ENCODE data around the gene DEFB129. TPM values are rescaled to one million over a fixed set of nuclear protein-coding genes. Genes with fewer than 3 reads are reported as not detected.
"Not testable (repeated sequence)": the region's sequence is repeated elsewhere in the genome, so short reads cannot be mapped to it uniquely, and the experiment has no call there.

DEFB129 gene
- total and polyA plus RNA-seq, 7 experiments from 2014 or later: not detected

GRCh38 chr20:237929-238328 lies 10.9 kb downstream of the DEFB129 start:
- Mint-ChIP-seq H3K9me3 (no peaks in the 10 kb centered on the region), H3K27me3 (peaks cover 0 to 11% (median 0%) of the 10 kb centered on the region in 5 donors), H3K27ac (peak overlapping the region; percentile 77 to 94 (median 87)), H3K4me3 (peak overlapping the region; percentile 72 to 90 (median 83)), H3K4me1 (peaks cover 9 to 33% (median 27%) of the 10 kb centered on the region in 7 donors), H3K36me3 (no peaks in the 10 kb centered on the region)
- no peaks in the 10 kb centered on the region for H3K36me3 ChIP-seq (ENCODE audit: control insufficient read depth in 2 of 3, insufficient read depth in 3 of 3, low read length in 3 of 3)
- H3K27me3 ChIP-seq (ENCODE audit: control insufficient read depth in 2 of 2, insufficient read depth in 2 of 2, low read length in 2 of 2): no peaks in the 10 kb centered on the region
- ChIA-PET POLR2A (interaction anchor here (0.7 to 1.3 kb wide), 3 partner anchors 10 to 30 kb away, joined by 3 to 7 read pairs (median 4); partner anchors contain the start of gene DEFB129), CTCF (interaction anchor here (0.8 to 1.5 kb wide), 3 partner anchors 27 to 92 kb away, joined by 3 to 4 read pairs (median 3); no protein-coding TSS in a partner anchor)
- intact Hi-C loops (cut with micrococcal nuclease): no loop called here
- H3K4me1 ChIP-seq (ENCODE audit: control insufficient read depth in 2 of 2, insufficient read depth in 2 of 2, low read length in 2 of 2): peaks cover 0 to 21% of the 10 kb centered on the region in 2 donors
- no peaks in the 10 kb centered on the region for H3K9me3 ChIP-seq (ENCODE audit: control insufficient read depth in 2 of 3, low read length in 3 of 3)
- peak overlapping the region; percentile 21 for H3K4me3 ChIP-seq (ENCODE audit: low read length)
- DNase-seq (peak in 2 of 9 donors; percentile 9 to 18), ATAC-seq (peak; percentile 69)
- H3K27ac ChIP-seq (ENCODE audit: low read depth, low read length): peak overlapping the region; percentile 55

- H3K36me3 Mint-ChIP-seq: no peaks in the 10 kb centered on the region
- CTCF ChIA-PET: interaction anchor here (1.5 kb wide), 1 partner anchor 23 kb away, joined by 3 read pairs; no protein-coding TSS in a partner anchor
- Histone ChIP-seq H3K27me3 (ENCODE audit: control insufficient read depth in 2 of 2, insufficient read depth in 2 of 2, low read length in 2 of 2) (no peaks in the 10 kb centered on the region), H3K9me3 (ENCODE audit: control insufficient read depth in 2 of 3, low read length in 3 of 3) (no peaks in the 10 kb centered on the region), H3K27ac (ENCODE audit: low read depth, low read length) (no peak overlapping the region), H3K4me1 (ENCODE audit: control insufficient read depth in 2 of 2, insufficient read depth in 2 of 2, low read length in 2 of 2) (peaks cover 0 to 6% of the 10 kb centered on the region in 2 donors), H3K4me3 (ENCODE audit: low read length) (no peak overlapping the region), H3K36me3 (ENCODE audit: control insufficient read depth in 2 of 3, insufficient read depth in 3 of 3, low read length in 3 of 3) (no peaks in the 10 kb centered on the region)
- no peak overlapping the region for H3K27ac Mint-ChIP-seq
- H3K9me3 Mint-ChIP-seq: peaks cover 0 to 5% (median 0%) of the 10 kb centered on the region in 11 donors
- H3K4me1 Mint-ChIP-seq: peaks cover 0 to 11% (median 10%) of the 10 kb centered on the region in 7 donors
- intact Hi-C loops (cut with micrococcal nuclease): no loop called here
- ATAC-seq: no peak
- DNase-seq: no peak
- H3K4me3 Mint-ChIP-seq: no peak overlapping the region
- peaks cover 0 to 21% (median 0%) of the 10 kb centered on the region in 5 donors for H3K27me3 Mint-ChIP-seq
- POLR2A ChIA-PET: interaction anchor here (0.6 to 1.0 kb wide), 3 partner anchors 21 to 26 kb away, joined by 3 read pairs; no protein-coding TSS in a partner anchor
Measured at GRCh38 chr20:242905-243304, 15.8 kb downstream of the DEFB129 start.

GRCh38 chr20:251354-251753 lies 24.3 kb downstream of the DEFB129 start:
- ChIA-PET CTCF (no interaction called here), POLR2A (no interaction called here)
- ATAC-seq (no peak), DNase-seq (peak in 2 of 9 donors; percentile 3 to 10)
- Mint-ChIP-seq H3K27ac (peak overlapping the region in 6 of 9 donors; percentile 15 to 83 (median 50)), H3K9me3 (peaks cover 0 to 5% (median 0%) of the 10 kb centered on the region in 11 donors), H3K4me3 (peak overlapping the region in 4 of 10 donors; percentile 38 to 47 (median 40)), H3K27me3 (no peaks in the 10 kb centered on the region), H3K4me1 (peaks cover 0 to 21% (median 13%) of the 10 kb centered on the region in 7 donors), H3K36me3 (no peaks in the 10 kb centered on the region)
- Histone ChIP-seq H3K9me3 (ENCODE audit: control insufficient read depth in 2 of 3, low read length in 3 of 3) (no peaks in the 10 kb centered on the region), H3K36me3 (ENCODE audit: control insufficient read depth in 2 of 3, insufficient read depth in 3 of 3, low read length in 3 of 3) (no peaks in the 10 kb centered on the region), H3K27me3 (ENCODE audit: control insufficient read depth in 2 of 2, insufficient read depth in 2 of 2, low read length in 2 of 2) (no peaks in the 10 kb centered on the region), H3K27ac (ENCODE audit: low read depth, low read length) (no peak overlapping the region), H3K4me3 (ENCODE audit: low read length) (no peak overlapping the region), H3K4me1 (ENCODE audit: control insufficient read depth in 2 of 2, insufficient read depth in 2 of 2, low read length in 2 of 2) (peaks cover 0 to 4% of the 10 kb centered on the region in 2 donors)
- intact Hi-C loops (cut with micrococcal nuclease): no loop called here

- no peak overlapping the region for H3K27ac ChIP-seq (ENCODE audit: low read depth, low read length)
- Mint-ChIP-seq H3K4me3 (no peak overlapping the region), H3K27ac (peak overlapping the region in 2 of 9 donors; percentile 4 to 37), H3K36me3 (no peaks in the 10 kb centered on the region), H3K27me3 (peaks cover 0 to 5% (median 0%) of the 10 kb centered on the region in 5 donors), H3K4me1 (peaks cover 0 to 21% (median 13%) of the 10 kb centered on the region in 7 donors), H3K9me3 (no peaks in the 10 kb centered on the region)
- POLR2A ChIA-PET: no interaction called here
- no peaks in the 10 kb centered on the region for H3K9me3 ChIP-seq (ENCODE audit: control insufficient read depth in 2 of 3, low read length in 3 of 3)
- no peaks in the 10 kb centered on the region for H3K36me3 ChIP-seq (ENCODE audit: control insufficient read depth in 2 of 3, insufficient read depth in 3 of 3, low read length in 3 of 3)
- no peak overlapping the region for H3K4me3 ChIP-seq (ENCODE audit: low read length)
- no peak for DNase-seq
- intact Hi-C loops (cut with micrococcal nuclease): no loop called here
- H3K4me1 ChIP-seq (ENCODE audit: control insufficient read depth in 2 of 2, insufficient read depth in 2 of 2, low read length in 2 of 2): peaks cover 0 to 4% of the 10 kb centered on the region in 2 donors
- ATAC-seq: no peak
- H3K27me3 ChIP-seq (ENCODE audit: control insufficient read depth in 2 of 2, insufficient read depth in 2 of 2, low read length in 2 of 2): no peaks in the 10 kb centered on the region
- CTCF ChIA-PET: interaction anchor here (0.7 to 1.5 kb wide), 3 partner anchors 14 to 79 kb away, joined by 3 to 10 read pairs (median 3); no protein-coding TSS in a partner anchor
Measured at GRCh38 chr20:252801-253200, 25.7 kb downstream of the DEFB129 start.

GRCh38 chr20:253447-253846 lies 26.4 kb downstream of the DEFB129 start:
- H3K27me3 ChIP-seq (ENCODE audit: control insufficient read depth in 2 of 2, insufficient read depth in 2 of 2, low read length in 2 of 2); H3K36me3 ChIP-seq (ENCODE audit: control insufficient read depth in 2 of 3, insufficient read depth in 3 of 3, low read length in 3 of 3); intact Hi-C loops (cut with micrococcal nuclease); ATAC-seq; H3K9me3 ChIP-seq (ENCODE audit: control insufficient read depth in 2 of 3, low read length in 3 of 3); H3K36me3 Mint-ChIP-seq; DNase-seq; H3K4me1 ChIP-seq (ENCODE audit: control insufficient read depth in 2 of 2, insufficient read depth in 2 of 2, low read length in 2 of 2); H3K9me3 Mint-ChIP-seq; POLR2A ChIA-PET; H3K27ac ChIP-seq (ENCODE audit: low read depth, low read length); H3K4me3 Mint-ChIP-seq; H3K27me3 Mint-ChIP-seq; H3K4me3 ChIP-seq (ENCODE audit: low read length): not testable (repeated sequence)
- Mint-ChIP-seq H3K4me1 (peaks cover under 1 to 25% (median 18%) of the 10 kb centered on the region in 7 donors), H3K27ac (peak overlapping the region in 2 of 9 donors; percentile 4 to 20)
- CTCF ChIA-PET: interaction anchor here (0.7 to 1.5 kb wide), 2 partner anchors 13 to 45 kb away, joined by 3 to 10 read pairs; no protein-coding TSS in a partner anchor

- intact Hi-C loops (cut with micrococcal nuclease): no loop called here
Measured at GRCh38 chr20:257419-257818, 30.4 kb downstream of the DEFB129 start, which contains the start of gene DEFB132. Gene DEFB132, plus strand, starts transcription at chr20:257724. Its CDS starts 55 bp downstream, at chr20:257779.

More at GRCh38 chr20:257419-257818, 30.4 kb downstream of the DEFB129 start, which contains the start of gene DEFB132:
- H3K27ac ChIP-seq (ENCODE audit: low read depth, low read length): no peak within 1 kb of the TSS
- DNase-seq: no peak
- H3K27me3 Mint-ChIP-seq: peaks cover 0 to 9% (median 0%) of the 10 kb centered on the region in 5 donors
- ChIA-PET POLR2A (interaction anchor here (1.4 kb wide), 1 partner anchor 31 kb away, joined by 3 read pairs; no protein-coding TSS in a partner anchor), CTCF (interaction anchor here (1.0 to 2.7 kb wide), 3 partner anchors 9 to 73 kb away, joined by 3 to 17 read pairs (median 5); no protein-coding TSS in a partner anchor)
- no peak within 1 kb of the TSS for H3K4me3 Mint-ChIP-seq
- peak within 1 kb of the TSS in 3 of 9 donors; percentile 2 to 61 (median 56) for H3K27ac Mint-ChIP-seq
- no peaks in the 10 kb centered on the region for H3K36me3 Mint-ChIP-seq
- H3K9me3 Mint-ChIP-seq: no peaks in the 10 kb centered on the region
- no peaks in the 10 kb centered on the region for H3K9me3 ChIP-seq (ENCODE audit: control insufficient read depth in 2 of 3, low read length in 3 of 3)
- ATAC-seq: no peak
- H3K4me1 Mint-ChIP-seq: peaks cover 9 to 18% (median 14%) of the 10 kb centered on the region in 7 donors
- no peaks in the 10 kb centered on the region for H3K4me1 ChIP-seq (ENCODE audit: control insufficient read depth in 2 of 2, insufficient read depth in 2 of 2, low read length in 2 of 2)
- H3K4me3 ChIP-seq (ENCODE audit: low read length): no peak within 1 kb of the TSS
- no peaks in the 10 kb centered on the region for H3K36me3 ChIP-seq (ENCODE audit: control insufficient read depth in 2 of 3, insufficient read depth in 3 of 3, low read length in 3 of 3)
- H3K27me3 ChIP-seq (ENCODE audit: control insufficient read depth in 2 of 2, insufficient read depth in 2 of 2, low read length in 2 of 2): no peaks in the 10 kb centered on the region
